DOHH2 (cell line): ENCODE data around the gene IL1RAPL1.

Experiments
- EZH2phosphoT487 ChIP-seq: fragments of 200-600 bp; sonication (generic); IDR thresholded peaks from 2 replicates; pipeline ENCODE4 v1.6.1; 2017; ENCODE audit warnings: borderline replicate concordance, mild to moderate bottlenecking, antibody characterized with exemption, low read length, moderate library complexity, mixed read lengths
- TF ChIP-seq, protein P1 (sequence below): fragments of 200-600 bp; sonication (generic); IDR thresholded peaks from one replicate; pipeline ENCODE4 v1.5.1; 2014; ENCODE audit warnings: antibody characterized with exemption, mild to moderate bottlenecking, low read depth, low read length; ENCODE audit not compliant: poor library complexity, severe bottlenecking

DNA sequence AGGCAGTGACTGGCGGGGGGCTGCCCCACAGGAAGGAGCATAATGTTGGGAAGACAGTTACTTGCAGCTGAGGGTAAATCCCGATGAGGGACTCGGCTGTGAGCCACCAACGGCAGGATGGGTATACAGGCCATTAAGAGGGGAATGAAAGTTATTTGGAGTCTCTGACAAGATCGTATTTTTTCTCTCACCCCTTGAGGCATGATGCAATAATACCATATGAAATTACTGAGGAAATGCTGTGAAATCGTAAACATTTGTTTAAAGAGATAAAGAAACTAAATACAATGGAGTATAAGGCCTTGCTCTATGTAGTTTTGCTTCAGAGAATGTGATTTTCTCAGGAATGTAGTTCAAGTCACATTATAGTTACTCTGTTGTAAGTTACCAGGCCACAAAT is 12.7 kb downstream of the IL1RAPL1 start:
- TF ChIP-seq, protein P1, sequence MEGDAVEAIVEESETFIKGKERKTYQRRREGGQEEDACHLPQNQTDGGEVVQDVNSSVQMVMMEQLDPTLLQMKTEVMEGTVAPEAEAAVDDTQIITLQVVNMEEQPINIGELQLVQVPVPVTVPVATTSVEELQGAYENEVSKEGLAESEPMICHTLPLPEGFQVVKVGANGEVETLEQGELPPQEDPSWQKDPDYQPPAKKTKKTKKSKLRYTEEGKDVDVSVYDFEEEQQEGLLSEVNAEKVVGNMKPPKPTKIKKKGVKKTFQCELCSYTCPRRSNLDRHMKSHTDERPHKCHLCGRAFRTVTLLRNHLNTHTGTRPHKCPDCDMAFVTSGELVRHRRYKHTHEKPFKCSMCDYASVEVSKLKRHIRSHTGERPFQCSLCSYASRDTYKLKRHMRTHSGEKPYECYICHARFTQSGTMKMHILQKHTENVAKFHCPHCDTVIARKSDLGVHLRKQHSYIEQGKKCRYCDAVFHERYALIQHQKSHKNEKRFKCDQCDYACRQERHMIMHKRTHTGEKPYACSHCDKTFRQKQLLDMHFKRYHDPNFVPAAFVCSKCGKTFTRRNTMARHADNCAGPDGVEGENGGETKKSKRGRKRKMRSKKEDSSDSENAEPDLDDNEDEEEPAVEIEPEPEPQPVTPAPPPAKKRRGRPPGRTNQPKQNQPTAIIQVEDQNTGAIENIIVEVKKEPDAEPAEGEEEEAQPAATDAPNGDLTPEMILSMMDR: no peak
- TF ChIP-seq EZH2phosphoT487: no peak
